Measurements from ENCODE around the gene USP34.

DNA sequence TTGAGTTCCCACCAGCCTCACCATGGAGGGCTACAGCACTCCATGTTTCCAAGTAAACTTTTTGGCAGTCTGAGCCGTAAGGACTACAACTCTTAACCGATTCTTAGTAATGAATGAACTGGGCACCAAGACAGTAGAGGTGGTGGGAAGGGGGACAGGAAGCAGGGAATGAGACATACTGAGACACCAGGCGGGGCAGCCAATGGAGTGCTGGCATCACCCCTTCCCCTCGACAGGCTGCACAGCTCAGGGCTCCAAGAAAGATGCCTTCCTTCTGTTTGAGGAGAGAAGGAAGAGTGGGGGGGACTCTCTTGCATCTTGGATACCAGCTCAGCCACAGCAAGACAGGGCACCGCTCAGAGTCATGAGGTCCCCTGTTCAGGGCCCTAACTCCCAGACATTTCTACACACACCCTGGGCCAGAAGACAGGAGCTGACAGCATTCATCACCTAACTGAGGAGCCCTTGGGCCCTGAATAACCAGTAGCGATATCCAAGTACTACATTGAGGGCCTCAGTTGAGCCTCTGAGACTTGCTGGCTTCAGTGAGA, 45.2 kb downstream of the USP34 start:
- TF ChIP-seq, protein P1, sequence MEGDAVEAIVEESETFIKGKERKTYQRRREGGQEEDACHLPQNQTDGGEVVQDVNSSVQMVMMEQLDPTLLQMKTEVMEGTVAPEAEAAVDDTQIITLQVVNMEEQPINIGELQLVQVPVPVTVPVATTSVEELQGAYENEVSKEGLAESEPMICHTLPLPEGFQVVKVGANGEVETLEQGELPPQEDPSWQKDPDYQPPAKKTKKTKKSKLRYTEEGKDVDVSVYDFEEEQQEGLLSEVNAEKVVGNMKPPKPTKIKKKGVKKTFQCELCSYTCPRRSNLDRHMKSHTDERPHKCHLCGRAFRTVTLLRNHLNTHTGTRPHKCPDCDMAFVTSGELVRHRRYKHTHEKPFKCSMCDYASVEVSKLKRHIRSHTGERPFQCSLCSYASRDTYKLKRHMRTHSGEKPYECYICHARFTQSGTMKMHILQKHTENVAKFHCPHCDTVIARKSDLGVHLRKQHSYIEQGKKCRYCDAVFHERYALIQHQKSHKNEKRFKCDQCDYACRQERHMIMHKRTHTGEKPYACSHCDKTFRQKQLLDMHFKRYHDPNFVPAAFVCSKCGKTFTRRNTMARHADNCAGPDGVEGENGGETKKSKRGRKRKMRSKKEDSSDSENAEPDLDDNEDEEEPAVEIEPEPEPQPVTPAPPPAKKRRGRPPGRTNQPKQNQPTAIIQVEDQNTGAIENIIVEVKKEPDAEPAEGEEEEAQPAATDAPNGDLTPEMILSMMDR (IDR thresholded peaks at IDR 0.05; ENCODE audit: low read depth, low read length, missing input control) = no peak
- TF ChIP-seq TAF1 (conservative IDR thresholded peaks at IDR 0.05) = no peak
- TF ChIP-seq, protein P2, sequence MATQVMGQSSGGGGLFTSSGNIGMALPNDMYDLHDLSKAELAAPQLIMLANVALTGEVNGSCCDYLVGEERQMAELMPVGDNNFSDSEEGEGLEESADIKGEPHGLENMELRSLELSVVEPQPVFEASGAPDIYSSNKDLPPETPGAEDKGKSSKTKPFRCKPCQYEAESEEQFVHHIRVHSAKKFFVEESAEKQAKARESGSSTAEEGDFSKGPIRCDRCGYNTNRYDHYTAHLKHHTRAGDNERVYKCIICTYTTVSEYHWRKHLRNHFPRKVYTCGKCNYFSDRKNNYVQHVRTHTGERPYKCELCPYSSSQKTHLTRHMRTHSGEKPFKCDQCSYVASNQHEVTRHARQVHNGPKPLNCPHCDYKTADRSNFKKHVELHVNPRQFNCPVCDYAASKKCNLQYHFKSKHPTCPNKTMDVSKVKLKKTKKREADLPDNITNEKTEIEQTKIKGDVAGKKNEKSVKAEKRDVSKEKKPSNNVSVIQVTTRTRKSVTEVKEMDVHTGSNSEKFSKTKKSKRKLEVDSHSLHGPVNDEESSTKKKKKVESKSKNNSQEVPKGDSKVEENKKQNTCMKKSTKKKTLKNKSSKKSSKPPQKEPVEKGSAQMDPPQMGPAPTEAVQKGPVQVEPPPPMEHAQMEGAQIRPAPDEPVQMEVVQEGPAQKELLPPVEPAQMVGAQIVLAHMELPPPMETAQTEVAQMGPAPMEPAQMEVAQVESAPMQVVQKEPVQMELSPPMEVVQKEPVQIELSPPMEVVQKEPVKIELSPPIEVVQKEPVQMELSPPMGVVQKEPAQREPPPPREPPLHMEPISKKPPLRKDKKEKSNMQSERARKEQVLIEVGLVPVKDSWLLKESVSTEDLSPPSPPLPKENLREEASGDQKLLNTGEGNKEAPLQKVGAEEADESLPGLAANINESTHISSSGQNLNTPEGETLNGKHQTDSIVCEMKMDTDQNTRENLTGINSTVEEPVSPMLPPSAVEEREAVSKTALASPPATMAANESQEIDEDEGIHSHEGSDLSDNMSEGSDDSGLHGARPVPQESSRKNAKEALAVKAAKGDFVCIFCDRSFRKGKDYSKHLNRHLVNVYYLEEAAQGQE (IDR thresholded peaks at IDR 0.05) = no peak

All from liver (tissue), 3 donors.